Epidermal melanocyte (primary cell): ENCODE data around the gene FAM240B.

ENCODE experiments used
- DNase-seq: peaks from one replicate; pipeline ENCODE4 v3.0.0; 2011; ENCODE audit warnings: low spot score; ENCODE audit not compliant: insufficient read length

FAM240B gene

DNA sequence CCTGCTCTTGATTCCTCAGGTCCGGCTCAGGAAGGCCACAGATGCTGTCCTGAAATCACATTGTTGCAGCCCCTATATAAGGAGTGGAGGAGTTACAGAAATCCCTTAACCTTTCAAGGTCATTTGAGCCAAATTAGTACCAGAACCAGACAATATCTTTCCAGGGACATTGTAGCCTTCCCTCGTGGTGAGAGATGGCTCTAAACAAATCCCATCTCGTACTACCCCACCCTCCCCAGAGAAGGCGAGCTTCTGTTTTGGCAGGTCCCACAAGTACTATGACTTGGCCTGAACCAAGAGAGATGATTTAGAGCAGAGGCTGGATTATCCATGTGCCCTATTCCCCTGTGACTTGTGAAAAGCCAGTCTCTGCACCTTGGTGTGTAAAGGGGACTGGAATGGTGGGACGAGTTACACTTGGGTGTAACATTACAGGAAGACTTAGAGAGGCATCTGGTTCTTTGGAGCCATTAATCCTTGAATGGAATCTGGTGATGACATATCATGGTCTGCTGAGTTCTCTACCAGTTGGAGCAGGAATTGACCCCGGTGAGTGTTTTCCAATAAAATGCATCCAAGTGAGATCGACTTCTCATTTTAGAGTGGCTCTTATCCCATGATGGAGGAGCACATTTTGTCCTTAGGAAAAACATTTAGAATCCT lies at the start of gene FAM240B:
Gene FAM240B, minus strand, starts transcription at position 51 of the 663 bp plus-strand sequence. CDS start 16,134 bp downstream, outside the sequence.
- no peak for DNase-seq

DNA sequence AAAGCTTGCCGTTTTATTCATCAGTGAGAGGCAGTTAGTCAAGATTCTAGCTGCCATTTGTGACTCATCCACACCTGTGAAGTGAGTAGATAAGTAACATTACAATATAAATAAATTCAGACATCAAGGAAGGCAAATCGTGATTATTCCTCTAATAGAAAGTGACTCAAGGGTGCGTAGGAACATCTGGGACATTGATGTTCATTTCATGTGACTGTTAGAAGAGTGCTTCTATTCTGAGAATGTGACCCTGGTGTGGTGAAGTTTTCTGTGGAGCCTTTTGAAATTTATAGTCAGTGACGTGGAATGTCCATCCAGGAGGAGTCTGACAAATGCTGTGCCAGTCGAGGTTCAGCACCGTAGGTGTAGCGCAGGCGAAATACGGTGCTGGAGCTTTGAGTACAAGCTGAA lies 48.4 kb upstream of the FAM240B start:
- no peak for DNase-seq

DNA sequence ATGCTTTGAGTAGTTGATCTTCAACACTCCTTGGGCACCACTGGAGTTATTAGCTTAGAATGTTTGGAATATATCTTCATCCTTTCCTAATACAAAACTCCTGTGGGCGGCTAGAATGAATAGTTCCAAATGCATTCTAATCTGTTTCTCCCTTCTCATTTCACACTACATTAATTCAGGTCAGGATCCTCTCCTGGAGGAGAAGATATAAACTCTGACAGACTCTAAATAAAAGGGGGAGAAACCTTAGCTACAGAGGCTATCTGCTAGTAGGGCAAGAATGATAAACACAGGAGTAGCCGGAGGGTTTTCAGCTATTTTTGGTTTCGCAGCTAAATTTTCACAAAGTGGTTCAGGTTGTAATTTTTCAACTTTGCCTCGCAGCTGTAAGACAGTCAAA lies 45.2 kb upstream of the FAM240B start:
- DNase-seq: no peak

DNA sequence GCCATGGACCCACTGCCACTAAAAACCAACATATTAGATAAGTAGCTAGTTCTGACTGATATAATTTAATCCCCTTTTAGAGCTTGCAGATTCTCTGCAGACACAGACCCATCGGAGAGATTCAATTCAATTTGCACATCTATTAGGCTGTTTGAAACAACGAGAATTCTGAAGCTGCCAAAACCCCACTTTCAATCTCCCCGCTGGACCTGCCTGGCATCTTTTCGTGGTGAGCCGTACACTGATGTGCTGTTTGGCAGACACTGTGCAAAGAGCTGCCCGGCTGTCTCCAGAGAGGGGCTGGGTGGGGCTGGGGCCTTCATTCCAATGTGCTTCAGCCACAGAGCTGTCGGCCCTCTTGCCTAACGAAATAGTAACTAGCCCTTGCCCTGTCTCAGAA lies 42.1 kb upstream of the FAM240B start:
- DNase-seq: no peak

DNA sequence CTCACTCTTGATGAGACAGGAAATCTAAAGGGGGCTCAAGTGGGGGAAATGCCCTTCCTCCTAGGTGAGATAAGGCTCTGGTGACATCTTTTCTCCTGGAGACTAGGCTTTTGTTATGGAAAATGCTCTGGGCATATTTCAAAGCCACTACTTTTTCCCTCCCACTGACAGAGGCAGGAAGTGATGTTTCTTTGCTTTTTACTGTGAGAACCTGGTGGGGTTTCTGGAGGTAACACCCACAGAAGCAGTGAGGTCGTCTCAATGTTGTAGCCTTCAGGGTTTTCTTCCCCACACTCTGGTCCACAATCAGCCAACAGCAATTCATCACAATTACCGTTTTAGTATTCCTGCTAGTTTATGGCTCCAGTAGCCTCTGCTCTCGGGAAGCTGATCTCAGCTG lies 41.4 kb upstream of the FAM240B start:
- DNase-seq: no peak

DNA sequence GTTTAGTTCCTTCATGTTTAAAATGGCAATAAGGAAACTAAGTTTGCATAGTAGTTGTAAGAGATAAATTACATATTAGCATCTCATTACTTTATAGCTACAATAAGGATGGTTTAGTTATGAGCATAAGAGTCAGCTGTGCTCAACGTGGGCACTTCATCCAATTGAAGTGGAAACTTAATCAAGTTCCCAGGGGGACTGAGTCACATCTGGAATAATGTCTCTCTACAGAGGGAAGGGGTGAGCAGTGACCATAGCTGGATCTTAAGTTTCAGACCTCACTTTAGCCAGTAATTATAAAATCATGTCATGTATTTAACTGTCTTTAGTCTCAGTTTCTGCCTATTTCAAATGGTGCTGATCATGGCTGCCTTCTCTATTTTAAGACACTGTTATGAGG lies 36.8 kb upstream of the FAM240B start:
- no peak for DNase-seq

DNA sequence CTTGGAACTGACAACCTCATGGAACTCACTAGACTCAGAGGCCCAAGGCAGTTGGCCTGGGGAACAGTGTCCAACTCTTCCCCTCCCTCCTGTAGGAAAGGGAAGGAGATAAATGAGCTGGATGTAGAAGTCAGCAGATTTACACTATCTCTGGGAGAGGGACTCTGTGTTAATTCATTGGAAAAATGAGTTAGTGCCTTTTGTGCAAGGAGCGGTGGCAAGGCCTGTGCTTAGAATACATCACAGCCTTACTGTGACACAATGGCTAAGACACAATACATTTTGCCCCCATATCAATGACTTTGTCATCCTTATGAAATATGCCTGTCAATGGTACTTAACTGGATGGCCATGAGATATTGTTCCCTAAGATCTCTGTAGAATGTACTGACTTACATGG lies 28.0 kb upstream of the FAM240B start:
- no peak for DNase-seq

DNA sequence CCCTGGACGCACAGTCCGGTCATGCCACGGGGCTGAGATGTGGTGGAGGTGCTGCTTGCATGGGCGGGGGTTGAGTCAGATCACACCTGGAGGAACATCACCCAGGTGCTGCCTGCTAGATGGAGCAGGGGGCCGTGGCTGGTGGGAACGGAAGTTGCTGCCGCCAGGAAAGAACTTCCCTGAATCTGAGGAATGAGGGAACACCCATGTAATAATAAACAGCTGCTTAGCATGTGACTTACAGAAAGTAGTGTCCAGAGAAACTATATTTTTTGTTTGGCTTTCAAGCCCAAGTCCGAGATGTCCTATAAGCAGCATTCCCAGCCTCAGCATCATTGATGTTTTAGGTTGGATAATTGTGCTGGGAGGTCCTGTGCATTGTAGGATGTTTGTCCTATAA lies 27.1 kb upstream of the FAM240B start:
- DNase-seq: no peak

DNA sequence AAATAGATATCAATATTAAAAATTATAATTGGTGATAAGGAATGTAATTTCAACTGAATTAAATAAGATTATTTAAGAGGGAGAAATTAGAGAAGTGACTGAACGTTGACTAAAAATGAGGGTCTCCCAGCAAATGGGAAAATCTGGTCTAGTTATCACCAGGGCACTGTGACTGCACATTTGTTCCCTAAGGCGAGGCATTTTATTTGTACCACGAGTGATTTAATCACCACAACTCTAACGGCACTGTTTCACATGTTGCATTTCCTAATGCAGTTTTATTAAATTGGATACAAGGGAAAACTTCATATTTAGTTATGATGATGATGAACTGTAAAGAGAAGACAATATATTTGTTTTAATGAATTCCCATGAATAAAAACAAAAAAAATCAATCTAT lies 26.4 kb upstream of the FAM240B start:
- no peak for DNase-seq

DNA sequence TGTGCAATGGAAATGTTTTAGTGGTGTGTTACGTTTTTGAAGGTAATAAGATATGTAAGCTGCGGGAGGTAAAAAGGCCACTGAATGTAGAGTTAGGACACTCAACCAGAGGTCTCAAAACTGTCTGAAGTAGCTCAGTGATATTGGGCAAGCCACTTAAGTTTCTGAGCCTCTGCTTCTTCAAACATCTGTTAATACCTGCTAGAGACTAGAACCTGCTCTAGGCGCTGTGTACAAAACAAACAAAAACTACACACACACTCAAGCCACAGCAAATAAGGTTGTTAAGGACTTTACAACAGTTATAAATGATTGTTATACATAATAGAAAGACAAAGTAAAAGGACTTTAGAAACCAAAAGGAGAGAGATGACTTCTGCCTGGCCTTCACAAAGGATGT lies 24.6 kb upstream of the FAM240B start:
- no peak for DNase-seq

DNA sequence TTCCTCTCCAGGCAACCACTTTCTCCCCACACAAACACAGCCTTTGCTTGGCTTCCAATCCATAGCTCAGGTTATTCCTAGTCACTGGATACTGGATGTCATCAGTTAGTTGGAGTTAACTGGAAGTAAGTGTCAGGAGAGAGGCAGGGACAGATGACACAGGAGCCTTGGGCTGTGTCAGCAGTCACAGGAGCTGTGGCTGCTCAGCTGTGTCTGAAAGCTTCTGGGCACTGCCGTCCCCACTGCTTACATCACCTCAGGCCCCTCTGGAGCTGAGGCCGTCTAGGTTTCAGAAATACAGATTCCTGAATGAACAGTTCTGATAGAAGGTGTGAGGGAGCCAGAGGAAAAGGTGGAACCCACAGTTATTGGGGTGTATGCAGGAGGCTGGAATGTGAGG lies 17.3 kb upstream of the FAM240B start:
- no peak for DNase-seq

DNA sequence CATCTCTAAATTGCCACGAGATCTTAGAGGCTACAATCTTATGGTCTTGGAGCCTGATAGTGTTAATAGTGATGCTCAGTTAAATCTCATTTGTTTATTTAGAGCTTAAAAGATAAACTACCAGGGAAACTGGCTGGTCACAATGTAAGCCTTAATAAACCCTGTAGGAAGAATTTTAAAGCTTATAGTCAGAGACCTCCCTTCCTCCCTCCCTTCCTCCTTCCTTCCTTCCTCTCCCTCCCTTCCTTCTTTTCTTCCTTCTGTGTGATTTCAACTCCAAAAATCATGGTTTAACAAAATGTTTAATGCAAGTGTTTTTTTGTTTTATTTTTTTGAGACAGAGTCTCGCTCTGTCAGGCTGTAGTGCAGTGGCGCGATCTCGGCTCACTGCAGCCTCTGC lies 14.9 kb upstream of the FAM240B start:
- no peak for DNase-seq

DNA sequence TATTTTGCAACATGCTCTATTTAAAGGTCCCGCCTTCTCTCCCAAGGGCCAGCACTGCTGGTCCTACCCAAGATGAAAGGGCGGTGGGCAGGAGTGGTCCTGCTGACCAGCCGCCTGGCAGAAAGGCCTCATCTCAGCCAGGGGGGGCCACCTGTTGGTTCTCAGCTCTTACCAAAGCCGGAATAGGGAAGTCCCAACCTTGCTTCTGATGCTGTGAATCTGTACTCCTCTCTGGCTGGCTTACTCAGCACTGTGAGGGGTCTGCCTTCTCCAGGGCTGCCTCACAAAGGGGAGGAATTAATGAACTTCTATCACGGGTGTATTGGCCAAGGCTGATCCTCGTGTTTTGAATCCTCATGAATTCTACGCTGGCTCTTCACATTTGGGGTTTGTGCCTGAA lies 13.6 kb upstream of the FAM240B start:
- no peak for DNase-seq

DNA sequence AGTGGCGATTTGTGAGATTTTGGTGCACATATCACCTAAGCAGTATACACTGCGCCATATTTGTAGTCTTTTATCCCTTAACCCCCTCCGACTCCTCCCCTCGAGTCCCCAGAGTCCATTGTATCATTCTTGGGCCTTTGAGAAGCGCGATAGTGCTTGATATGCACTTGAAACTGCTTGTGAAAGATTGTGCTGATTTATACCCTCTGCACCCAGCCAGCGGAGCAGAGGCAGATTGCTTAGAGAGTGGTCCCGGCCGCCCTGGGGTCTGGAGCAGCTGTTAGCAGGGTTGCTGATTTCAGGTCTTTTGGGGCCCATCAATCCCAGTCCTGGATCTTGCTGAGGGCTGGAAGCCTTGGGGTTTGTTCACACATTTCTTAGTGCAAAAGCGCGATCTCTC lies 13.0 kb upstream of the FAM240B start:
- DNase-seq: no peak

DNA sequence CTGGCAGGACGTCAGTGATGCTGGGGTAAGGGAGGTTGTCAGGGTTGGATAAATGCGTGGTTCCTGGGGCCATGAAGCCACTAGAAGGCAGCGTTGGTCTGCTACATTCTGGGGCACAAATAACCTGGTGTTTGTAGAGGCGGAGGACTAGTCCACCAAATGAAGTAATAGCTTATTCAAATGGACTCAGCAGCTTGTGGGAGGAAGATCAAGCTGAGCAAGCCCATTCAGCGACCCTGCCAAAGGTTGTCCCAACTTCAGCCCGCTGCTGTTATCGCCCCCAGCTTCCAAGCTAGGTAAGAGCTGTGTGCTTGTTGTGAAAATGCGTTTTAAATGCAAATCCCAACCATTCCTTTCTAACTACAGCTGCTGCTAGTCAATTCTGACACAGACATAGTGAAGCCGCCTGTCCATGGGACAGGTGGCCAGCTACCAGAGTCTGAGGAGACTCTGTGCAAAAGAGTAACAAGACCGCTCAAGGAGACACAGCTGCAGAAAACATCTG lies 7.6 kb upstream of the FAM240B start:
- no peak for DNase-seq

DNA sequence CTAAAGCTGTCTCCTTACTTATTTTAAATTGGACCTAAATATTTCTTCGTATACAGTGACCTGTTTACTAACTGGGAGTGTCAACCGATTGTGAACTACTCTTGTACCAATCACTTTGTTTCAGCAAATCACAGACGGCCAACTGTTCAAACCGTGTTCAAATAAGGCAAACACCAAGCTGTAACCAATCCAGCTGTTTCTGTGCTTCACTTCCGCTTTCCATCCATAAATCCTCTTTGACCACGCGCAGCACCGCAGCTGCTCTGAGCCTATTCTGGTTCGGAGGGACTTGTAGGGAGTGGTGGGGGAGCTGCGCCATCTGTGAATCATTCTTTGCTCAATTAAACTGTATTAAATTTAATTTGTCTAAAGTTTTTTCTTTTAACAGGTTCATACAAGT lies 4.8 kb upstream of the FAM240B start:
- no peak for DNase-seq

DNA sequence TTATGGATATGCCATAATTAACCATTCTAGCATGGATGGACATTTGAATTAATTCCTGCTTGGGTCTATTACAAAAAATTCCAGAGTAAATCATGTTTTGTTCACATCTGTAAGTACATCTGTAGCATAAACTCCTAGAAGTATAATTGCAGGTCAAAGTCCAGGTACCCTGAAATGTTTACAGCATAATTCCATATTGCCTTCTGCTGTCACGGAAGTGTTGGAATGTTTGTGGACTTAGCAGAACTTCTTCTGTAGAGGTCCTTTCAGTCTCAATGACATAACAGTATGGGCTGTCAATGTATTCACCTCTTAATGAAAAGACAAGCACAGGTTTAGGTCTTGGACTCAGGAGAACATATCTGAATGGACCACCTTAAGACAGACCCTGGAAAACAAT lies 1.8 kb downstream of the FAM240B start:
- no peak for DNase-seq

DNA sequence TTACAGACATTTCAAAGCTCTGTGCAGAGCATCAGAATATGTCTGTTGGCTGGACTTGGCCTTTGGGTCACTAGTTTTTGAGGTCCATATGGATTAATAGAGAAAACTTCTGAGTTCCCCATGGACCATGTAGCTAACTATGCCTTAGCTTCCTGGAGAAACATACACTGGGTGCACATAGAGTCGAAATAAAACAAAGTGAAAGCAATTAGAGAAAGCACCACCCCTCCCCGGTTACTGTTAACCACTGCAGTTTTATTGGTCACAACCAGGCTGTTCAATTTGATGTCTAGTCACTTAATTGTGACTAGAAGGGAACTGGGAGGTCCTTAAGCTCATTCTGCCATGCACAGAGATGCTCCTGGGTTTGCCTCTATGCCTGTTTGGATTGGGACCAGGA lies 4.2 kb downstream of the FAM240B start:
- DNase-seq: no peak

DNA sequence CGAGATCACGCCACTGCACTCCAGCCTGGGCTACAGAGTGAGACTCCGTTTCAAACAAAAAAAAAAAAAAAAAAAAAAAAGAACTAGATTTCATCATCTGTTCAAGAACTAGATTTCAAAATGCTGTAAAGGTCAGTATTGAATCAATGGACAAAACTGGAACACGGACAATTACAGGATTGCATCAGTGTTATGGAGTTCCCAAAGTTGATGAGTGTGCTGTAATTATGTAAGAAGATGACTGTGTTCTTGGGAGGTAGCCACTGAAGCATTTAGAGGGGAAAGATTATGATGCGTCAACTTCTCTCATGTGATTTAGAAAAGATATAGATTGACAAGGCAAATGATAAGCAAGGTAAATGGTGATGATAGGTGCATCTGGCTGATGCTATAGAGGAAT lies 6.5 kb downstream of the FAM240B start:
- DNase-seq: no peak

DNA sequence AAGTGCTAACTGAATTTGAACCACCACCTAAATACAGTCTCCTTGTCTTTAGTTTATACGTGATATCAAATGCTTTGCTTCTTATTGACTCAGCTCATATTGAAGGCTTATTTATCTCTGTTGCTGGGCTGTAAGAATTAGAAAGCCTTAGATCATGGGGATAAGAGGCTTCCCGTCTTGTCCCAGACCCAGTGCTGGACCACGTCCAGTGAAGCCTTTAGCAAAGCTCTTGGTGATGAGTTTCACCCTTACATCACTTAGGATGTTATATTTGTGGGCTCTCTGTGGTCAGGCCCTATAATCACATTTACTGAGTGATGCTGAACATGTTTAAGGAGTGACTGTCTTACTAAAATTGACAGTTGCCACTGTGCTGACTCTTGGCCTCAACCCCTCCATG lies 11.2 kb downstream of the FAM240B start:
- DNase-seq: no peak

DNA sequence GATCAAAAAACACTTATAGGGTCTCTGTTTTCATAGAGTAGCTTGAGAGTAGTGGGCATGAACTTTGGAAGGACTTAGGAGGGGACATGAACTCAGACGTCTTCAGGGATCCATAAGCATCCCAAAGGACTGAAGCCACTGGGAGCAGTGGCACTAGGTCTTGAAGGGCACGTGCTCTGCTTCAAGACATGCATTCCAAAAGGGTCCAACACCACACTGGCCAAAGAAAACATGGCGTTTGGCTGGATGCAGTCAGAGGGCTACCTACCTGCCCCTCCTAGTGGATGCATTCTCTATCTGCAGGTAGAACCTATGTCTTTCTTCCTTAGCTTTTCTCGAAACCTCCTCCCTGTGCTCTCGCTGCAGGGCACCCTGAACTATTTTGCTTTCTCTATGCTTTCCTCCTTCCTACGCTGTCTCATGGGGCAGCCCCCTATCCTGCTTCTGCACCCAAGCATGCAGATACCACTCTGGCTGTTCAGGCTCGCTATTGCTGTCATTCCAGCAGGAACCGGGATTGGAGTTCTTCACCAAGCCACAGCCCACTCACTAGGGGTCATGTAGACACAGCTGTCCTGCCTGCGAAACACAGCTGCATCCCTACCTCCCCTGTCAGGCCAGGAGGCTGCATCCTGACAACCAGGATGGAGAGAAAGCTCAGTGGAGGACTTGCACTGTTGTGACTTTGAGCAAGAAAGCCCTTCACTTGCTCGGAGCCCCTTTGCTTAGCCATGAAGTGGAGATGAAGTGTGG lies 11.9 kb downstream of the FAM240B start:
- DNase-seq: no peak

DNA sequence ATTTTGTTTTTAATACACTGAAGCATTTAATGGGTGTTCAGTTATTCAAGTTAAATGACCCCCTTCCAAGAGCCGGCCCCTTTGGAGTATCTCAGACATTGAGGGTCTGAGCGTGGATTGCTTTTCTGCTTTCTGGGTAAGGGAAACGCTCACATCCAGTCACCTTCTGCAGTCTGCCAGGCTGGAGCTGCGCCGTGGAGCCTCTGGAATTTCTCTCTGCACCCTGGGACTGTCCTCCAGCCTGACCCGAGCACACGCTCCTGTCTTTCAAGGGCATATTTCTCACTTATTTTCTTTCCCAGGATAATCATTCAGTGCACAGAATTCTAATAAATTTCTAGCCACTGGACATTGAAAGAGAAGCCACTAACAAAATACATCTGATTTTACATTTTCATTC lies 13.4 kb downstream of the FAM240B start:
- DNase-seq: no peak

DNA sequence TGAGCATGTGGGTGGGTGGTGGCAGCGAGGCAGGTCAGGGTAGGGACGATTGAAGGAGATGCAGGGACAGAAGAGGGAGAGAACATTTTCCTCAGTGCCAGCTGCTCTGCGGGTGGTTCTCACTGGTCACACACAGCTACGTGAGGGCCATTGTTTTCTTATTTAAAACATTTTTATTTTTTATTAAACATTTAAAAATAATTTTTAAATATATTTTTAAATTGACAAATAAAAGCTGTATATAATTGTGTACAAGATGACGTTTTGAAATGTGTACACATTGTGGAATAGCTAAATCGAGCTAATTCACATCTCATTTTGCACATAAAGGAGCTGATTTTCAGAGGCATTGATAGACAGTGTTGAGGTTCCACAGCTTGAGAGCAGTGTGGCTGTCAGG lies 14.0 kb downstream of the FAM240B start:
- no peak for DNase-seq
